H1 (cell line): ENCODE results near the gene UPF3B. TPM values are rescaled to one million over a fixed set of nuclear protein-coding genes. Genes with fewer than 3 reads are reported as not detected.

ENCODE experiments used
- polyA plus RNA-seq, 7 experiments: library from polyadenylated mRNA; depleted of rRNA in 3 of 7; stranded (reverse) in 5 of 7; unstranded in 2 of 7; fragments of >200 nt in 5 of 7; fragments of 200-250 nt in 2 of 7; gene quantifications; 1 replicate in 5 of 7; 2 replicates in 1 of 7; 4 replicates in 1 of 7; pipeline versions ENCODE4 v1.2.1 to v1.2.3, GENCODE V29; 2011 to 2013; ENCODE audit warnings: missing spikeins in 2 of 7, mixed read lengths in 2 of 7
- total RNA-seq: library from RNA; stranded (reverse); fragmentation: NEBNext Ultra II Directional; extraction: Animal tissue kit (Norgen Biotek cat#: 25700); gene quantifications from 2 replicates; pipeline ENCODE4 v1.2.1, GENCODE V29; 2021
- TF ChIP-seq, protein P1 (sequence below): fragments of 300-600 bp; sonication (generic); IDR thresholded peaks from 2 replicates; pipeline ENCODE4 v1.7.1; 2012; ENCODE audit warnings: low read length, moderate library complexity, mild to moderate bottlenecking, inconsistent platforms; ENCODE audit not compliant: insufficient replicate concordance
- TF ChIP-seq, protein P2 (sequence below): IDR thresholded peaks from 2 replicates; pipeline ENCODE4 v1.6.1; 2012; ENCODE audit warnings: low read length, inconsistent platforms

Gene UPF3B
- total and polyA plus RNA-seq, 2 of the 8 experiments (the other 6 are each of a cell fraction or from before 2014, with no cell fraction given) = 7.8 to 20.9 TPM

DNA sequence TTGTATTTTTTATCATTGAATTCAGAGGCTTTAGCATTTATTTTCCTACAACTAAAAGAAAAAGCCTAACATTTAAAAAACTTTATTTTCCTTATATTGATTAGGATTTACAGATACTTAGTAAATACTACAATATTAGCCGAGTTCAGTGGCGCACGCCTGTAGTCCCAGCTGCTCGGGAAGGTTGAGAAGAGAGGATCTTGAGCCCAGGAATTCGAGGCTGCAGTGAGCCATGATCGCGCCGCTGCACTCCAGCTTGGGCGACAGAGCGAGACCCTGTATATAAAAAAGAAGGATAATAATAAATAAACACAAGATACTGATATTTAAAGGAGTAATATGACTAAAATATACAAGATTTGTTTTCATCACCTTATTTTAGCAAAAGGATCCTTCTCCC is 681 bp upstream of the UPF3B start (continued):
- TF ChIP-seq, protein P1, sequence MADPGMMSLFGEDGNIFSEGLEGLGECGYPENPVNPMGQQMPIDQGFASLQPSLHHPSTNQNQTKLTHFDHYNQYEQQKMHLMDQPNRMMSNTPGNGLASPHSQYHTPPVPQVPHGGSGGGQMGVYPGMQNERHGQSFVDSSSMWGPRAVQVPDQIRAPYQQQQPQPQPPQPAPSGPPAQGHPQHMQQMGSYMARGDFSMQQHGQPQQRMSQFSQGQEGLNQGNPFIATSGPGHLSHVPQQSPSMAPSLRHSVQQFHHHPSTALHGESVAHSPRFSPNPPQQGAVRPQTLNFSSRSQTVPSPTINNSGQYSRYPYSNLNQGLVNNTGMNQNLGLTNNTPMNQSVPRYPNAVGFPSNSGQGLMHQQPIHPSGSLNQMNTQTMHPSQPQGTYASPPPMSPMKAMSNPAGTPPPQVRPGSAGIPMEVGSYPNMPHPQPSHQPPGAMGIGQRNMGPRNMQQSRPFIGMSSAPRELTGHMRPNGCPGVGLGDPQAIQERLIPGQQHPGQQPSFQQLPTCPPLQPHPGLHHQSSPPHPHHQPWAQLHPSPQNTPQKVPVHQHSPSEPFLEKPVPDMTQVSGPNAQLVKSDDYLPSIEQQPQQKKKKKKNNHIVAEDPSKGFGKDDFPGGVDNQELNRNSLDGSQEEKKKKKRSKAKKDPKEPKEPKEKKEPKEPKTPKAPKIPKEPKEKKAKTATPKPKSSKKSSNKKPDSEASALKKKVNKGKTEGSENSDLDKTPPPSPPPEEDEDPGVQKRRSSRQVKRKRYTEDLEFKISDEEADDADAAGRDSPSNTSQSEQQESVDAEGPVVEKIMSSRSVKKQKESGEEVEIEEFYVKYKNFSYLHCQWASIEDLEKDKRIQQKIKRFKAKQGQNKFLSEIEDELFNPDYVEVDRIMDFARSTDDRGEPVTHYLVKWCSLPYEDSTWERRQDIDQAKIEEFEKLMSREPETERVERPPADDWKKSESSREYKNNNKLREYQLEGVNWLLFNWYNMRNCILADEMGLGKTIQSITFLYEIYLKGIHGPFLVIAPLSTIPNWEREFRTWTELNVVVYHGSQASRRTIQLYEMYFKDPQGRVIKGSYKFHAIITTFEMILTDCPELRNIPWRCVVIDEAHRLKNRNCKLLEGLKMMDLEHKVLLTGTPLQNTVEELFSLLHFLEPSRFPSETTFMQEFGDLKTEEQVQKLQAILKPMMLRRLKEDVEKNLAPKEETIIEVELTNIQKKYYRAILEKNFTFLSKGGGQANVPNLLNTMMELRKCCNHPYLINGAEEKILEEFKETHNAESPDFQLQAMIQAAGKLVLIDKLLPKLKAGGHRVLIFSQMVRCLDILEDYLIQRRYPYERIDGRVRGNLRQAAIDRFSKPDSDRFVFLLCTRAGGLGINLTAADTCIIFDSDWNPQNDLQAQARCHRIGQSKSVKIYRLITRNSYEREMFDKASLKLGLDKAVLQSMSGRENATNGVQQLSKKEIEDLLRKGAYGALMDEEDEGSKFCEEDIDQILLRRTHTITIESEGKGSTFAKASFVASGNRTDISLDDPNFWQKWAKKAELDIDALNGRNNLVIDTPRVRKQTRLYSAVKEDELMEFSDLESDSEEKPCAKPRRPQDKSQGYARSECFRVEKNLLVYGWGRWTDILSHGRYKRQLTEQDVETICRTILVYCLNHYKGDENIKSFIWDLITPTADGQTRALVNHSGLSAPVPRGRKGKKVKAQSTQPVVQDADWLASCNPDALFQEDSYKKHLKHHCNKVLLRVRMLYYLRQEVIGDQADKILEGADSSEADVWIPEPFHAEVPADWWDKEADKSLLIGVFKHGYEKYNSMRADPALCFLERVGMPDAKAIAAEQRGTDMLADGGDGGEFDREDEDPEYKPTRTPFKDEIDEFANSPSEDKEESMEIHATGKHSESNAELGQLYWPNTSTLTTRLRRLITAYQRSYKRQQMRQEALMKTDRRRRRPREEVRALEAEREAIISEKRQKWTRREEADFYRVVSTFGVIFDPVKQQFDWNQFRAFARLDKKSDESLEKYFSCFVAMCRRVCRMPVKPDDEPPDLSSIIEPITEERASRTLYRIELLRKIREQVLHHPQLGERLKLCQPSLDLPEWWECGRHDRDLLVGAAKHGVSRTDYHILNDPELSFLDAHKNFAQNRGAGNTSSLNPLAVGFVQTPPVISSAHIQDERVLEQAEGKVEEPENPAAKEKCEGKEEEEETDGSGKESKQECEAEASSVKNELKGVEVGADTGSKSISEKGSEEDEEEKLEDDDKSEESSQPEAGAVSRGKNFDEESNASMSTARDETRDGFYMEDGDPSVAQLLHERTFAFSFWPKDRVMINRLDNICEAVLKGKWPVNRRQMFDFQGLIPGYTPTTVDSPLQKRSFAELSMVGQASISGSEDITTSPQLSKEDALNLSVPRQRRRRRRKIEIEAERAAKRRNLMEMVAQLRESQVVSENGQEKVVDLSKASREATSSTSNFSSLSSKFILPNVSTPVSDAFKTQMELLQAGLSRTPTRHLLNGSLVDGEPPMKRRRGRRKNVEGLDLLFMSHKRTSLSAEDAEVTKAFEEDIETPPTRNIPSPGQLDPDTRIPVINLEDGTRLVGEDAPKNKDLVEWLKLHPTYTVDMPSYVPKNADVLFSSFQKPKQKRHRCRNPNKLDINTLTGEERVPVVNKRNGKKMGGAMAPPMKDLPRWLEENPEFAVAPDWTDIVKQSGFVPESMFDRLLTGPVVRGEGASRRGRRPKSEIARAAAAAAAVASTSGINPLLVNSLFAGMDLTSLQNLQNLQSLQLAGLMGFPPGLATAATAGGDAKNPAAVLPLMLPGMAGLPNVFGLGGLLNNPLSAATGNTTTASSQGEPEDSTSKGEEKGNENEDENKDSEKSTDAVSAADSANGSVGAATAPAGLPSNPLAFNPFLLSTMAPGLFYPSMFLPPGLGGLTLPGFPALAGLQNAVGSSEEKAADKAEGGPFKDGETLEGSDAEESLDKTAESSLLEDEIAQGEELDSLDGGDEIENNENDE = no peak
- TF ChIP-seq, protein P2, sequence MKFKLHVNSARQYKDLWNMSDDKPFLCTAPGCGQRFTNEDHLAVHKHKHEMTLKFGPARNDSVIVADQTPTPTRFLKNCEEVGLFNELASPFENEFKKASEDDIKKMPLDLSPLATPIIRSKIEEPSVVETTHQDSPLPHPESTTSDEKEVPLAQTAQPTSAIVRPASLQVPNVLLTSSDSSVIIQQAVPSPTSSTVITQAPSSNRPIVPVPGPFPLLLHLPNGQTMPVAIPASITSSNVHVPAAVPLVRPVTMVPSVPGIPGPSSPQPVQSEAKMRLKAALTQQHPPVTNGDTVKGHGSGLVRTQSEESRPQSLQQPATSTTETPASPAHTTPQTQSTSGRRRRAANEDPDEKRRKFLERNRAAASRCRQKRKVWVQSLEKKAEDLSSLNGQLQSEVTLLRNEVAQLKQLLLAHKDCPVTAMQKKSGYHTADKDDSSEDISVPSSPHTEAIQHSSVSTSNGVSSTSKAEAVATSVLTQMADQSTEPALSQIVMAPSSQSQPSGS = no peak
